ENCODE results near the gene SYTL3.

DNA sequence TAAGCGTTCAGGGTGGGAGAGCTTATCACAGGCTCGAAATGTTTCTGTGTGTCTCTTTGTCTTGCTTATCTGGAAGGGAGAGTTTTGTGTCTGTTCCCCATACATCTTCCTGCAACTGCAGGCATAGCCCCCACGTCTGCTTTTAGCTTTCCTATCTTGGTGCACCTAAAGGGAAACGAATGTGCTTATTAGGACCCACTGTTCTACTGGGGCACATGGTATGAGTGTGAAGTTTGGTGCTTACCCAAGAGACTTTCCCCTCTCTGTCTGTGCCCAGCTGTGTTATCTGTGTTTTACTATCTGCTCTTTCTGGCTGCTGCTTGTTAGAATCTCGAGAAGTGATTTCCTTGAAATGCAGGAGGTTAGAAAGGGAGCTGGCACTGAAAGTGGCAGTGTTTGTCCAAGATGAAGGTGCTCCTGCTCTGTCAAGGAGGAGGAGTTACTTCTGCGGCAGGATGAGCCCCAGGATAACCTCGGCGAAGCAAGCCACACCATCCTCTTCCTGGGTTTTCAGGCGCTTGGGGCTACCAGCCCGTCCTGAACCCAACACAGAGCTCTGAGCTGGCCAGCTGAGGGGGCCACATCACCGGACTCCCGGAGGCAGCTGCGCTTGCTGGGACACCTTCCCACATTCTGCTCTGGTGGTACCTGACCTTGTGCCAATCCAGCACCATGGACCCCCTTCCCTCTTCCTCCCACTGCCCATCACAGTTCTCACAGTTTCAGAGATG lies 28.7 kb upstream of the SYTL3 start:
- TF ChIP-seq CTCF (IDR thresholded peaks at IDR 0.05) (no peak), POLR2A (IDR thresholded peaks at IDR 0.05) (no peak)
